ENCODE data around the gene DMD.
"Not testable (repeated sequence)": the region's sequence is repeated elsewhere in the genome, so short reads cannot be mapped to it uniquely, and the experiment has no call there.

Gene DMD

DNA sequence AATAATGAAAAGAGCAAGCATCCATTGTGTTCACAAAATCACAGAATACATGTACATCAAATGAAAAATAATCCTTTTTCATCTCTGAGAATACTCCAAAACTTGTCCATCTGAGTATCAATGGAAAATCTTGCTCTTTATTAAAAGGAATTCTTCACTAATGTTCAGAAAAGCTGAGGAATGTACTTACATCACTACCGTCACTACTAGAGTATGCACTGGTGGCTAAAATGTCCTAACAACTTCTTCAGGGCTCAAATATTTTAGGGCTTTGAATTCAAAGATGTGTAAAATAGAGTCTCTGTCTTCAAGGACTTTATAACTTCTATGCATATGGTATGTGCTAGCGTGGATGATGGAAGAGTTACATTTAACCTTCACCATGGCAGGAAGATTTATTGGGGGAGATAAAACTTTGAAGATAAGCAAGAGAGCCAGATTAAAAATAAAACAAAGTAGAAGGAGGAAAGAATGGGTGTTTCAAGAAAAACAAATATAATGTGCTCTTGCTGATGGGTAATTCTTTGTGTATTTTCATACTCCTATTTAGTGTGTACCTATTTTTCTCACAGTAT is 55.1 kb downstream of the DMD start:
- DNase-seq (ENCODE audit: low read depth in 2 of 2): no peak

DNA sequence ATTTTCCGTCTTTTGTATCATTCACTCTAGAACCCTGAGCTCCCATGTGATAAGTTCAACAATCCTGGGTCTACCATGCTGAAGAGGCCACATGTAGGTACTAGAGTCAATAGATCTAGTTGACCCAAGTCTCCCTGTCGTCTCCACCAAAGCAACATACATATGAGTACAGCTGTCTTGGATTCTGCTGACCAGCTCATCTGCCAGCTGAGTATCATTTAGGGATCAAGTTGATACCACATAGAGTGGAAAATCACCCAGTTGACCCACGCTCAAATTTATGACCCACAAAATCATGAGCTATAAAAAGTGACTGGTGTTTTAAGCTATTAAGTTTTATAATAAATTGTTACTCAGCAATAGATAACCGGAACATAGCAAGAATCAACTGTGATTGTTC is 61.8 kb downstream of the DMD start:
- no peak for DNase-seq (ENCODE audit: low read depth in 2 of 2)

DNA sequence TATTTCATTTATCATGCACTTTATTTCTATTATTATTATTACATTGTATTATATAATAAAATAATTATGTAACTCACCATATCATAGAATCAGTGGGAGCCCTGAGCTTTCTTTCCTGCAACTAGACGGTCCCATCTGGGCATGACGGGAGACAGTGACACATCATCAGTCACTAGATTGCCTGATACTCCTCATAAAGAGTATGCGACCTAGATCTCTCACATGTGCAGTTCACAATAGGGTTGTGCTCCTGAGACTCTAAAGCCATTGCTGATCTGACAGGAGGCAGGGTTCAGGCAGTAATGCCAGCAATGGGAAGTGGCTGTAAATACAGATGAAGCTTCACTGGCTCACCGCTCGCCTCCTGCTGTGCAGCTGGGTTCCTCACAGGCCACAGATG is 62.3 kb downstream of the DMD start:
- no peak for DNase-seq (ENCODE audit: low read depth in 2 of 2)

DNA sequence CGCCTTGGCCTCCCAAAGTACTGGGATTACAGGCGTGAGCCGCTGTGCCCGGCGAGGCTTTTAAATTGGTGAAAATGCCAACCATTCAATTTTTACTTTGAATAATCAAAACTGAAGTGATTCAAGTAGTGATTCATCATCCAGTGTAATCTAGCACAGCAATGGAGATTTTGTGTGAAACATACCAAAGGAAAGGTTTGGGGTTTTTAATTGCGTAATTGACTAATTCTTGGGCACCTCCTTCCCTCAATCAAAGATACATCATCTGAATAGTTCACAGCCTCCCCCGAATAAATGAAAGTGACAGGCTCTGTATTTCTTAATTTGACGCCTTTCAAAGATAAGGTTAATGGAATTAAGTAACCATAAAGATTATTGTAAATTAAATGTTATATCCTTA is 69.0 kb downstream of the DMD start:
- no peak for DNase-seq (ENCODE audit: low read depth in 2 of 2)

DNA sequence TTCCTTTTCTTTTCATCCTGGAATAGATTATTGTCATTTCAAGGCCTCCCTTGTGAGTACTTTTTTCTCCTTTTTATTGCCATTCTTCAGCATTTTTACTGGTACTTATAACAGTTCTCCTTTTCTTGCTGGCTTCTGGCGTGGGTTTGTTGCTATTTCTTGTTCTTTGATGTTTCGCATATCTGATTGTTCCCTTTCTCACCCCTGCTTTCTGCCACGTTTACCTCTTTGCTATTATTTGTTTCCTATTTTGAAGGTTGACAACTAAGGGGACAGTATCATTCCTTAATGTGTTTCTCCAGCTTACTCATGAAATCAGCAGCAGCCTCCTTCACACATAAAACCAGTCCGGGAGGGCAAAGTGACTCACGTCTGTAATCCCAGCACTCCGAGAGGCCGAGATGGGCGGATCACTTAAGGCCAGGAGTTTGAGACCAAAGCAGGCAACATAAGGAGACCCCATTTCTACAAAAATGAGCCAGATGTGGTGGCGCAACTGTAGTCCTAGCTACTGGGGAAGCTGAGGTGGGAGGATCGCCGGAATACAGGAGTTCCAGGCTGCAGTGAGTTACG is 72.6 kb downstream of the DMD start:
- DNase-seq (ENCODE audit: low read depth in 2 of 2): no peak

DNA sequence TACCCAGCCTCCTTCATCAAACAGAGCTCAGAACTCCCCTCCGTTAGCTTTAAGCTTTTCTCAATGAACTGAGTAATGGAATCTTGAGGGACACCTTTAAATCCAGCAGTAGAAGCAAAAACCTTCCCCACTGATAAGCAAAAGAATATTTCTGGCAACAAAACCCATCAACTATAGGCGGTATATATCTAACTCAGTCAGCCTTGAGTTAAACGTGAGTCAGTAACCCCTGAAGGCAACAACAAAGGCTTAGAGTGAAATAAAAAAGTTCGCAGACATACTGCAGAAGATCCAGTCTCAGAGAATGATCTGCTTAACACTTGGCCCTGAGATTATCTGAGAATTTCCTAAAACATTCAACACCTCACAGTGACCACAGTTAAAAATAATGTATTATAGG is 77.2 kb downstream of the DMD start:
- no peak for DNase-seq (ENCODE audit: low read depth in 2 of 2)

DNA sequence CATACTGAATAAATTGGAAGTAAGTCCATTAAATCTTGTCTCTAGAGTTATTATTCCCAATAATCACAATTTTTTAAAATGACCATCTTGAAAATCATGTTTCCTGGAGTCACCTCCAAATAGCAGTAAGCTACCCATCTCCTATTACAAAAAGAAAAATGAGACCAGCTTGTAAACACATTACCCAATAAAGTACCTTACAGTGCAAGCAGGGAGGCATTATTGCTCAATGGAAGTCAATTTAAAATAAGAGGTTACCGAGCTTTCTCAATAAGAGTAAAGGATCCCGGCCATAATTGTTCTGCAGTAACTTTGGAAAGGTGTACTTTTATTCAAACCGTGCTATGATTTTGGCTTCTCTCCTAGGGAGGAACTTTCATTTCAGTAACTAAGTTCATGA is 78.0 kb downstream of the DMD start:
- DNase-seq (ENCODE audit: low read depth in 2 of 2): no peak

DNA sequence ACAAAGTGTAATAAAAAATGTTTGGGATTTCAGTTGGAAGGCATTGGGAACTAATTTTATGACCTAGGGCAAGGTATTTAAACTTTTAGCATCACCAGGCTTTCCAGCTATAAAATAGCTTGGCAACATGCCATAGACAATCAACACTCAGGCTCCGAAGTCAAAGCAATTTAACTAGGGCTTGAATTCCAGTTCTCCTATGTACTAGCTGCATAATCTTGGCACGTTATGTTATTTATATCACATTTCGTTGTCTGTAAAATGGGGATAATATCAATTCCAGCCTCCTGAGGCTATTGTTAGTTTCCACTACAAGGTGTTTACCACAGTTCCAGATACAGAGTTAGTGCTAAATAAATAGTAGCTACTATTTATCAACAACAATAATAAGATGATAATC is 78.8 kb downstream of the DMD start:
- no peak for DNase-seq (ENCODE audit: low read depth in 2 of 2)

DNA sequence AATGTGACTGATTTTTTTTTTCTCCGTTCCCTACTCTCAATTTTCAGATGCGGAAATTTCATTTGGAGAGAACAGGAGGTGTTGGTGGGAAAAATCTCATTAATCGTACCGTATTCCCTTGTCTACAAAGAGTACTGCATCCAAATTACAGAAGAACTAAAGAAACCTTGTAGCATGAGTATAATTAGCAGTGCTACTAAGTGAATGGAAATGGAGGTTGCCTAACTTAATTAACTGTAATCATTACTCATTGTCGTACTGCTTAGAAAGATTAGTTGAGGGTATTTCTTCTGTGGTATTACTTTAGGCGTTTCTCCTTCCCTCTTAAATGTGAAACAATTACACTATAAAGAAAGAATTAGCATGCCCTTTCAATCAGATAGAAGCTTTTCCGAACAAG is 81.7 kb downstream of the DMD start:
- DNase-seq (ENCODE audit: low read depth in 2 of 2): no peak

DNA sequence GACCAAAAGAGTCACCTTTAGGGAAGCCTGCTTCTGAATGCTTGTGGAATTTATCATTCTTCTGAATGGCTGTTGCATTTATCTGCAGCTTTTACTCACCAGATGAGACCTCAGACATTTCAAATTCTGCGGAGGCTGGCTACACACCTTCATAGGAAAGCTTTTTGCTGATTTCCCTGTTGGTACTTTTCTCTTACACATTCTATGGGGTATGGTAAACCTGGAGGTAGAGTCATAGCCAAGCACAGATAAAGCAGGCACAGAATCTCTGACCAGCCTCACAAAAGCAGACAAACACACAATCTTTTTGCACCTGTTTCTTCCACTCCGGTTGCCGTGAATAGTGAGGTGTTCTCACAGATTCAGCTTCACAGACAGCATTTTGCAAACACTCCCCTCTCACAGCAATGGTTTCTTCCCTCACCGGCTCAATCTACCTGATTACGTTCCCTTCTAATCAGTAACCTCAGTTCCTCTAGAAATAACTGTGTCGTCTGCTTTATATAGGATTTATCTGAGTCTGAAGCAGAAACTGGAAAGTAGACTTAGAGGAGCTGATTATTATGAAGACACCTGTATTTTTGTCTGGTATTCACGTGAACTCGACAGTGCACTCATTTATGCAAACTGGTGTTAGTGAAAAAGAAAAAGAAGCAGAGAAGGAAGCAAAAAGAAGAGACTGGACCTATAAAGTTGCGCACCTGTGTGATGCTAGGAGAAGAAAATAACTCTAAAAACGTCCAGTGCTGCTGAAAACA is 83.1 kb downstream of the DMD start:
- no peak for DNase-seq (ENCODE audit: low read depth in 2 of 2)

DNA sequence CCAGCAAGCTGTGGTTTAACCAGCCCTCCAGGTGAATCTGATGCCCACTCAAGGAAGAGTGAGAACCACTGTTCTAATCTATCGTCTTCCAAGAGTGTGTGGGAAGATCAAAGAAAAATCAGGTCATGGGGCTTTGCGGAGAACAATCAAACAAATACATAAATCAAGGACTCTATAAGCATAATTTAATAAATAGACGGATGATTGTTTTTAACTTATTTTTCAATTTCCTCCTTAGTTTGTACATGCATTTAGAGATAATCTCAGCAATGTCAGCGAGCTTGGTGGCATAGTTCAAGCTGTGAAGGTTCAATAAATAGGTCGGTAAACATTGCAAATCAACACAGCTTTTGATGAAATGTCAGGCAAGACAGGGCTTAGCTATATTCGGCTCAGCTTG is 84.9 kb downstream of the DMD start:
- DNase-seq (ENCODE audit: low read depth in 2 of 2): no peak

DNA sequence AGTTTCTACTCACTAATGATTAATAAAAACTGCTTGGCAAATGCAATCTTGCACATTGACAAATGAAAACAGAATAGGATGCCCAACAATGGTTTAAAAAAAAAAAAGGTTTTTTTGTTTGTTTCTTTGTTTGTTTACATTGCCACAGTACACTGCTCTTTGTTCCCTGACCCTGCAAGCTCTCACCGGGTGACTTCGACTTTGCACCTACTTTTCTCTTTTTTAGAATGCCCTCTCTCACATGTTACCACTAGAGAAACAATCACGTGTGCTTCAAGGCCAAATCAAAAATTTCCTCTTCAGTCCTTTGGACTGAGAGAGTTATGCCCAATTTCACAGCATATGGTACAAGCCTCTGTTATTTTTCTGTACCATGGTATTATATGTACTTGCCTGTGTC is 101.5 kb downstream of the DMD start:
- no peak for DNase-seq (ENCODE audit: low read depth in 2 of 2)

DNA sequence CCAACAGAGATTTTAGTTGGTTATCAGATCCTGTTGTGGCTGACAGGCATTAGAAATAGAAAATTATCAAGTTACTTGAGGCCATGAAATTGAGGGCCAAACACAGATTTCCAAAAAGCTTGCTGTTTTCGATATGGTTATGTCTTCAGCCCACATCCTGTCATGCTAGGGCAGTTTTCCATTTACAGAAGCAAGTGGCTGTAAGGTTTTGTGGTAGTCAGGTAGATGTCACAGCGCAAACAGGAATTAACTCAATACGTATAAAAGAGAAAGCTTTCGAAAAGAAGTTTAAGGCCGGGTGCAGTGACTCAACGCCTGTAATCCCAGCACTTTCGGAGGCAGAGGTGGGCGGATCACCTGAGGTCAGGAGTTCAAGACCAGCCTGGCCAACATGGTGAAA is 104.6 kb downstream of the DMD start:
- no peak for DNase-seq (ENCODE audit: low read depth in 2 of 2)

DNA sequence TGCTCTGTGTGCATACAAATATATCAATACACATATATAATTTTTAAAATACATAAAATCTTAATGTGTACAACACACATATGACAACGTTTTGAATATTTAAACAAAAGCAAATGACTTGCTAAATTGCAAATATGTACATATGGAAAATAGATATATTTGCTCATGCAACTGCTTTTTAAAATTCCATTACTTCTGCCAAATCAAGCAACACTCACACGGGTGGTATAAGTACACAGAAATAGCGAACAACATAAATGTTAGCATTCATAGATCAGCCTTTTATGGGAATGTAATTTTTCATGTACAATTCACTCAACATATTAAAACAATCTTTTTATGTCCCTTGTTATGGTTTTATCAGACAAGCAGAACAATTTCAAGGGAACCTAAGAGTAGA is 116.3 kb downstream of the DMD start:
- no peak for DNase-seq (ENCODE audit: low read depth in 2 of 2)

DNA sequence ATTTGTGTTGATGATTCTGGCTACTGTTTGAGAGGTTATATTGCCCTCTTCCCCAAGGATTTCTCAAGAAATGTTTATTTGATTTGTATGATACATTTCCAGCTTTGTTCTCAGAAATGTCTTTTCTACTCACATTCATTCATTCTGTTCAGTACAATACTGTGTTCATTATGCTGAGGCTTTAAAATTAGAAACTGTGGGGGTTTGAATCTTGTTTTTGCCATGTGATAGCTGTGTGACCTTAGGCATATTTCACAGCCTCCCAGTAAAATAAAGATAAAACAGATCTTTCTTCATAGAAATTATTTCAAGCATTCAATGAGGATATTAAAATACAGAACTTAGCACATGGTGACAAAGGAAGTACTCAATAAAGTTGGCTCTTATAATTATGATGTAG is 123.9 kb downstream of the DMD start:
- no peak for DNase-seq (ENCODE audit: low read depth in 2 of 2)

DNA sequence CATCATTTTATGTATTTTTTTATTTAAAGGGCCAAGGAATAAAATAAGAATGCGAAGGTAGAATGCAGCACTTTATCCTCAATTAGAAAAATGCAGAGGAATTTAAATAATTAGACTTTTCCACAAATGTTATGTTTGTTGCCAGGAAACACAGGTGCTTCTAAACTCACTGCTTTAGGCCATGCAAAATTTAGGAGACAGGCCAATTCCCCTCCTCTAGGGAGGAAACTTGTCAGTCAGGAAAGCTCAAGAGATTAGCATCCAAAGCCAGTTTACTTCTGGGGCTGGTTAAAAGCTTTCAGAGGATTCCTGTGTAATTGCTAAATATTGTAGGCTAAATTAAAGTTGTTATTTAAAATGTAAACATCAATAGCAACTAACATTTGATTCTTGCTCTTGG is 124.5 kb downstream of the DMD start:
- DNase-seq (ENCODE audit: low read depth in 2 of 2): no peak

DNA sequence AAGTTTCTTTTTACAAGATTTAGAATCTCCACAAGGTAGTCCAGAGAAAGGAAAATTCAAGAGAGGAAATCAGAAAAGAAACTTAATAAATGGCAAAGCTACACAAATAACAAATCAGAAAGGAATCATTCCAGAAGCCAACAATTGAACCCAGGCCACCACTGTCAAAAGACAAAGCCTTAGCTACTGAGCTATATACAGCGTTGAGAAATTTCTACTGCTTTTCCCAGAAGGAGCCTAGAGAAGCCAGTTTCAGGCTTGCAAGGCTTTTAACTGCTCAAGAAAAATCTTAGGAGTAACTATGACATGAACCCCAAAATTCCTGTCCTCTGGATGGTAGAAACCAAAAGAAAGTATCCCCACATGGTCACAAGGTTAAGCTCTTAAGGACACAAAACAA is 129.0 kb downstream of the DMD start:
- no peak for DNase-seq (ENCODE audit: low read depth in 2 of 2)

DNA sequence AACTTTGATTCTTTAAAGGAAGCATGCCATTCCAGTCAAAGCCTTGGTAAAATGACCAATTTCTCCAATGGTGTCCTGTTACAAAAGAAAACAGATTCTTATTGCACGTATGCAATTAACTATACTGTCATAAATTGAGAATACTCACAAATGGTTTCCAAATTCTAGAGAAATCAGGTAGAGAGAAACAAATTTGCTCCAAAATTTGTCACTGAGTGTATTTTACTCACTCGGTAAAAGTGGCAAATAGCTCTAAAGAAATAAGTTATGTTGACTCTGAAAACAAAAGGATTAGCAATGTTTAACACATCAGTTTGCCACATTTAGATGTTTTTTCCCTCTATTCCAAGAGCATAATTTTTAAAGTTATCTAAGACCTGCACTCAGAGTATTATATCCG is 133.1 kb downstream of the DMD start:
- no peak for DNase-seq (ENCODE audit: low read depth in 2 of 2)

DNA sequence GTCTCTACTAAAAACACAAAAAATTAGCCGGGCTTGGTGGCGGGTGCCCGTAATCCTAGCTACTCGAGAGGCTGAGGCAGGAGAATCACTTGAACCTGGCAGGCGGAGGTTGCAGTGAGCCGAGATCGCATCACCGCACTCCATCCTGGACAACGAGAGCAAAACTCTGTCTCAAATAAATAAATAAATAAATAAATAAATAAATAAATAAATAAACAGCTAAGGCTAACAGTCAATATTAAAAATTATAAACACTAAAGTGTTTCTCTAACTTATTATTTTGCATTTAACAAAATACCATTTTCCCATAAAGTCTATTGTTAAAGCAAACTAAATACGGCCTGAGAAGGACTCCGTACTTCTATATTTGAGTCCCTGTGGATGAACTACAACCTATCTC is 137.7 kb downstream of the DMD start:
- DNase-seq (ENCODE audit: low read depth in 2 of 2): not testable (repeated sequence)

DNA sequence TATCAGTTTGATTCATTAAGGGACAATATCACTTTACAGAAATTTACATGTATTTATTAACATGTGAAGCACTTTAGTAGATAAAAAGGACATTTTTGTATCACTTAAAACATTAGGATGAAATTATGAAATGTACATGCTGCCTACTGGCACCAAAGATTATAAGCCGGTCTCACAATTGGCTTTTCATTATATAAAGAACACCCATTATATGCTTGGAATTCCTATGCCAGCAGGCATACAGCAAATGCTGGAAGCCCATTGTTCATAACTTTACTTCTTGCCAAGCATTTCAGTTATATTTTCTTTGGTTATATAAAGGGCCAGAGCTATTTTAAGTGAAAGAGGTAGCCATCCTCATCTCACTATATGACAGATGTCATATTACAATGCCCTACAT is 145.9 kb downstream of the DMD start:
- no peak for DNase-seq (ENCODE audit: low read depth in 2 of 2)

DNA sequence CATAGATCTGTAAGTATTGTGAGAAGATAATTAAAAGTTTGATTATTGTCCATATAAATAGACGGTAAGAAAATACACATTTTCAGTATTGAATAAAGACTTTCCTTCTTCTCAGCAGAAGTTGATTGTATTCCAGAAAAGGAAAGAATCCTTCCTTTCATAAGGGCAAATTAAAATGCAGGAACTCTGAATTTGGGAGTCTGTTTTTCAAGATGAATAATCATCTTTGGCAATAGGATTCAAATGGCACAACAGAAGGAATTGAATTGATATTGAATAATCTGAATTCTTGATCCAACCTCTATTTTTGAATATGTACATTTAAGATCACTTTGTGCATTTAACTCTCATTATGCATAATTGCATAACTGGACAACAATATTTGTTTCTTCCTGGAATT is 149.3 kb downstream of the DMD start:
- DNase-seq (ENCODE audit: low read depth in 2 of 2): no peak

DNA sequence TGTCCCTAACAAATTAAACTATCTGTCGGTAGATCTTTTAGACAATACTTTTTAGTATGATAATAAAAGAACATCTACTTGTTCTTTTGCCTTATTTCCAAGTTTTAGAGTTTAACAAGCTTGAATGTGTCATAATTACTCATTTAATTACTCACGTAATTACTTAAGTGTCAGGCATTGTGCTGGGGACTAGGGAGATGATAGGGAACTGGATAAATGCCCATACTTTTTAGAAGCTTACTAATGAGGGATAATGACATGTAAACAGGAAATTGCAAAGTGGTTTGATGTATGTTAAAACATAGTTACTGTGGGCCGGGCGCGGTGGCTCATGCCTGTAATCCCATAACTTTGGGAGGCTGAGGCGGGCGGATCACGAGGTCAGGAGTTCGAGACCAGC is 158.3 kb downstream of the DMD start:
- DNase-seq (ENCODE audit: low read depth in 2 of 2): no peak

DNA sequence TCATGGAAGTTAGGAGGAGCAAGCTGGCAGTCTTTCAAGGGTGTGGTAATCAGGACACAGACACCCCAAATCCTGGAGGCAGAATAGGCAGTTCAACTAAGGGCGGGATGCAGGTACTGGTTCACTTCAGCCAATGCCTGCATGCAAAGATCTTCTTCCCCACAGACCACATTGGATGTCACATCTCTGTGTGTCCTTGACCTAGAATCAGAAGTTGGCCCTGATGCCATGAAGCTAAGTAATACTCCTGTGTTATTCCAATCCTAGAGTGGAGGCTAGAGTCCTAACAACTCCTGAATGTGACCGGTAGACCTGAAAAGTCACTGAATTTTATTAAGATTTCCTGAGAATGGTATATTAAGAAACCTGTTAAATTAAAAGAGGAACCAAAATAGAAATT is 165.5 kb downstream of the DMD start:
- DNase-seq (ENCODE audit: low read depth in 2 of 2): no peak

DNA sequence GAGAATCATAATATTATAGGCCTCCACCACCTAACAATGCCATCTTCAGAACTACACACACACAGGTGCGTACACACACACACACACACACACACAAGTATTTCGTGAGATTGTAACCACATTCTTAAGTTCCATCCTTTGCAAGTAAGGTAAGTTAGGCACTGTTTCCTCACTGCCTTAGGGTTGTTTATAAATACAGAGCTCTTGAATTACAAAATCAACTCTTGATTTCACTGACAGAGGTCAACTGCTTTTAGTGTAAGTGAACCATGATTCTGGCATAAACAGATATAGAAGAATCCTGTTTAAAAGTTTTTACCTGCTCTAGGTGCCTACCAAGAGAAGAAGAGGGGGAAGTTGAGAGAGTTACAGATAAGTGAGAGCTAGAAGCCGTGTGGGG is 166.1 kb downstream of the DMD start:
- no peak for DNase-seq (ENCODE audit: low read depth in 2 of 2)
